HFF-Myc (cell line): ENCODE results near the gene PRMT5.

Source experiments
- DNase-seq: peaks from one replicate; pipeline ENCODE4 v3.0.0-alpha.2; 2011; ENCODE audit warnings: low read depth; ENCODE audit errors: extremely low read depth
- H3K4me3 ChIP-seq: replicated peaks from 2 replicates; pipeline ENCODE4 v1.5.1; 2011; ENCODE audit warnings: low read depth, mild to moderate bottlenecking, control low read depth, low read length
- TF ChIP-seq, protein P1 (sequence below): IDR thresholded peaks from 2 replicates; pipeline ENCODE4 v1.5.1; 2012; ENCODE audit warnings: mild to moderate bottlenecking, low read depth, low read length, control low read depth; ENCODE audit errors: missing control alignments

PRMT5 gene

GRCh38 chr14:22884738-22885523 lies 44.2 kb downstream of the PRMT5 start:
- DNase-seq: no peak
- TF ChIP-seq, protein P1, sequence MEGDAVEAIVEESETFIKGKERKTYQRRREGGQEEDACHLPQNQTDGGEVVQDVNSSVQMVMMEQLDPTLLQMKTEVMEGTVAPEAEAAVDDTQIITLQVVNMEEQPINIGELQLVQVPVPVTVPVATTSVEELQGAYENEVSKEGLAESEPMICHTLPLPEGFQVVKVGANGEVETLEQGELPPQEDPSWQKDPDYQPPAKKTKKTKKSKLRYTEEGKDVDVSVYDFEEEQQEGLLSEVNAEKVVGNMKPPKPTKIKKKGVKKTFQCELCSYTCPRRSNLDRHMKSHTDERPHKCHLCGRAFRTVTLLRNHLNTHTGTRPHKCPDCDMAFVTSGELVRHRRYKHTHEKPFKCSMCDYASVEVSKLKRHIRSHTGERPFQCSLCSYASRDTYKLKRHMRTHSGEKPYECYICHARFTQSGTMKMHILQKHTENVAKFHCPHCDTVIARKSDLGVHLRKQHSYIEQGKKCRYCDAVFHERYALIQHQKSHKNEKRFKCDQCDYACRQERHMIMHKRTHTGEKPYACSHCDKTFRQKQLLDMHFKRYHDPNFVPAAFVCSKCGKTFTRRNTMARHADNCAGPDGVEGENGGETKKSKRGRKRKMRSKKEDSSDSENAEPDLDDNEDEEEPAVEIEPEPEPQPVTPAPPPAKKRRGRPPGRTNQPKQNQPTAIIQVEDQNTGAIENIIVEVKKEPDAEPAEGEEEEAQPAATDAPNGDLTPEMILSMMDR: no peak
- H3K4me3 ChIP-seq: no peak overlapping the region

- no peak for DNase-seq
- TF ChIP-seq, protein P1: no peak
- H3K4me3 ChIP-seq: no peak overlapping the region
Observed at GRCh38 chr14:22884076-22884737, 45.0 kb downstream of the PRMT5 start.

DNA sequence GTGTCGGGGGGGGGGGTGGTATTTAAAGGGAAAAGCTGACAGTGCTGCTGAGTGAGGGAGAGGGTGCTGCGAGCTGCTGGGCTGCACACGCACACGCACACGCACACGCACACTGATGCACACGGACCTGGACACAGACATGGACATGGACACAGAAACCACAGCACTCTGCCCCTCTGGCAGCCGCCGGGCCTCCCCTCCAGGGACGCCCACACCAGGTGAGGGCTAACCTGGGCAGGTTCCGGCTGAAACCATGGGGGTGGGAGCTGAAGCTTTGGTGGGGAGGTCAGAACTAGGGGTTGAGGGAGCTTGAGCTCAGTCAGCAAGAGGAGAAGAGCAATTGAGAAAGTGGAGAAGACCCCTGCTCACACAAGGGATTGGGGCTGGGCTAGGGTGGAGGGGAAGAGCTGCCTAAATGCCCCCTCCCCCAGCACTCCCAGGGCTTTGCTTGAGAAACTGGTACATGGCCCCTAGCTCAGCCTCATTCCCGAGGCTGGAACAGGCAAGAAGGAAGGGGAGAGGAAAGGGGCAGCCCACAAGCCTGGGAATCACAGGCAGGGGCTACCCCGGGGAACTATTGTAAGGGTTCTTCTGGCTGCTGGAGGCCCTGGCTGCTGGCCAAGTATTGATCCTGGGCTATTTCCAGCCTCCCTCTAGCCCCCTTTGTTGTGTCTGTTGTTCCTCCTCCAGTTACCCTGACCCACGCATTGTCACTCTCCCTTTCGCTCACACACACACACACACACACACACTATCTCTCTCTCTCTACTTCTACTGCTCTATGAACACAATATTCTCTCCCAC lies 45.8 kb downstream of the PRMT5 start, which contains the start of gene REM2:
Gene REM2 (plus strand): TSS at position 50 of the 804 bp plus-strand sequence. CDS start 66 bp downstream, at position 116.
- H3K4me3 ChIP-seq: no peak within 1 kb of the TSS
- TF ChIP-seq, protein P1: no peak
- DNase-seq: no peak

- H3K4me3 ChIP-seq: no peak overlapping the region
- no peak for DNase-seq
- TF ChIP-seq, protein P1: no peak
Observed at GRCh38 chr14:22882529-22883172, 46.5 kb downstream of the PRMT5 start.

GRCh38 chr14:22882064-22882463 lies 47.1 kb downstream of the PRMT5 start:
- no peak overlapping the region for H3K4me3 ChIP-seq
- DNase-seq: no peak
- TF ChIP-seq, protein P1: no peak

- TF ChIP-seq, protein P1: no peak
- no peak for DNase-seq
- H3K4me3 ChIP-seq: no peak overlapping the region
Observed at GRCh38 chr14:22878271-22879246, 50.6 kb downstream of the PRMT5 start.
